HEK293 (cell line): Measurements from ENCODE around the gene SPATS1.

Experiments used
- CTCF ChIA-PET: fragments of 350-600 bp; formaldehyde crosslinking; extraction: SDS; loops from one replicate; lab custom pipeline; 2021; ENCODE audit warnings: antibody characterized with exemption; lab: Yijun Ruan, JAX
- POLR2A ChIA-PET: fragments of 300-600 bp; formaldehyde crosslinking; extraction: SDS; loops from one replicate; lab custom pipeline; 2020; ENCODE audit warnings: antibody characterized with exemption, inconsistent platforms; lab: Yijun Ruan, JAX
- H3K27ac ChIP-seq: fragments of 200-500 bp; sonication (Bioruptor generic); 2 replicates; pipeline ENCODE4 v1.5.1; 2014; ENCODE audit warnings: low read depth, low read length, control low read depth, inconsistent platforms; ENCODE audit errors: extremely low read depth
- H3K36me3 ChIP-seq, 2 experiments: fragments of 200-500 bp in 1 of 2; sonication (Bioruptor generic) in 1 of 2; 1 replicate in 1 of 2; 2 replicates in 1 of 2; pipeline ENCODE4 v1.5.1; 2014 to 2017; ENCODE audit warnings: inconsistent platforms in 2 of 2, low read length in 2 of 2; ENCODE audit not compliant: control insufficient read depth in 2 of 2, insufficient read depth in 1 of 2
- H3K4me1 ChIP-seq: fragments of 200-500 bp; sonication (Bioruptor generic); 2 replicates; pipeline ENCODE4 v1.5.1; 2014; ENCODE audit warnings: mild to moderate bottlenecking, low read length, inconsistent platforms; ENCODE audit not compliant: control insufficient read depth, insufficient read depth
- H3K4me3 ChIP-seq: 2 replicates; pipeline ENCODE4 v1.5.1; 2011; ENCODE audit warnings: low read depth, mild to moderate bottlenecking, control low read depth, low read length, moderate library complexity
- H3K9me3 ChIP-seq: fragments of 200-500 bp; sonication (Bioruptor generic); 2 replicates; pipeline ENCODE4 v1.5.1; 2014; ENCODE audit warnings: low read depth, low read length, inconsistent platforms; ENCODE audit not compliant: control insufficient read depth, insufficient read depth
- KLF9 ChIP-seq: fragments of 450-650 bp; formaldehyde crosslinking; IDR thresholded peaks from 2 replicates; pipeline ENCODE4 v1.5.1; 2016; ENCODE audit warnings: missing biosample characterization, missing genetic modification characterization, low read depth
- OSR2 ChIP-seq: fragments of 450-650 bp; formaldehyde crosslinking; IDR thresholded peaks from 2 replicates; pipeline ENCODE4 v1.5.1; 2016; ENCODE audit warnings: missing biosample characterization, missing genetic modification characterization
- RBAK ChIP-seq: fragments of 450-650 bp; formaldehyde crosslinking; IDR thresholded peaks from 2 replicates; pipeline ENCODE4 v1.5.1; 2016; ENCODE audit warnings: missing biosample characterization, missing genetic modification characterization
- SCRT1 ChIP-seq: fragments of 450-650 bp; formaldehyde crosslinking; IDR thresholded peaks from 2 replicates; pipeline ENCODE4 v1.5.1; 2016; ENCODE audit warnings: missing biosample characterization, missing genetic modification characterization, borderline replicate concordance
- ZIC2 ChIP-seq: fragments of 450-650 bp; formaldehyde crosslinking; IDR thresholded peaks from 2 replicates; pipeline ENCODE4 v1.5.1; 2016; ENCODE audit warnings: missing biosample characterization, missing genetic modification characterization
- ZNF248 ChIP-seq: fragments of 450-650 bp; formaldehyde crosslinking; IDR thresholded peaks from 2 replicates; pipeline ENCODE4 v1.5.1; 2017; ENCODE audit warnings: missing biosample characterization, missing genetic modification characterization
- ZNF48 ChIP-seq: fragments of 450-650 bp; formaldehyde crosslinking; IDR thresholded peaks from 2 replicates; pipeline ENCODE4 v1.5.1; 2016; ENCODE audit warnings: missing biosample characterization, missing genetic modification characterization
- ZNF488 ChIP-seq: fragments of 450-650 bp; formaldehyde crosslinking; IDR thresholded peaks from 2 replicates; pipeline ENCODE4 v1.5.1; 2016; ENCODE audit warnings: missing biosample characterization, missing genetic modification characterization
- ZNF558 ChIP-seq: fragments of 450-650 bp; formaldehyde crosslinking; IDR thresholded peaks from 2 replicates; pipeline ENCODE4 v1.5.1; 2016; ENCODE audit warnings: missing biosample characterization, missing genetic modification characterization
- ZNF76 ChIP-seq: fragments of 450-650 bp; formaldehyde crosslinking; IDR thresholded peaks from 2 replicates; pipeline ENCODE4; 2016; ENCODE audit warnings: low read depth, missing biosample characterization, missing genetic modification characterization, borderline replicate concordance
- ZNF776 ChIP-seq: fragments of 450-650 bp; formaldehyde crosslinking; IDR thresholded peaks from 2 replicates; pipeline ENCODE4 v1.5.0; 2017; ENCODE audit warnings: missing biosample characterization, missing genetic modification characterization, borderline replicate concordance
- ZNF785 ChIP-seq: fragments of 450-650 bp; formaldehyde crosslinking; IDR thresholded peaks from 2 replicates; pipeline ENCODE4 v1.5.1; 2016; ENCODE audit warnings: missing biosample characterization, missing genetic modification characterization
- ZNF830 ChIP-seq: fragments of 450-650 bp; IDR thresholded peaks from 2 replicates; pipeline ENCODE4 v1.5.0; 2018; ENCODE audit warnings: missing biosample characterization, missing genetic modification characterization, low read depth, mild to moderate bottlenecking, moderate library complexity
- ZSCAN18 ChIP-seq: fragments of 450-650 bp; formaldehyde crosslinking; IDR thresholded peaks from 2 replicates; pipeline ENCODE4 v1.5.1; 2016; ENCODE audit warnings: missing biosample characterization, missing genetic modification characterization
- ZSCAN23 ChIP-seq: fragments of 450-650 bp; formaldehyde crosslinking; IDR thresholded peaks from 2 replicates; pipeline ENCODE4 v1.5.1; 2016; ENCODE audit warnings: missing biosample characterization, missing genetic modification characterization
- TF ChIP-seq, protein P1 (sequence below): fragments of 450-650 bp; formaldehyde crosslinking; IDR thresholded peaks from 2 replicates; pipeline ENCODE4 v1.5.1; 2016; ENCODE audit warnings: missing biosample characterization, missing genetic modification characterization
- TF ChIP-seq, protein P2 (sequence below): fragments of 450-650 bp; formaldehyde crosslinking; IDR thresholded peaks from 2 replicates; pipeline ENCODE4 v1.5.1; 2017; ENCODE audit warnings: missing biosample characterization, mild to moderate bottlenecking, missing genetic modification characterization, moderate library complexity
- TF ChIP-seq, protein P3 (sequence below): fragments of 450-650 bp; formaldehyde crosslinking; IDR thresholded peaks from 2 replicates; pipeline ENCODE4 v1.5.1; 2016; ENCODE audit warnings: missing biosample characterization, missing genetic modification characterization
- TF ChIP-seq, protein P4 (sequence below): fragments of 450-650 bp; IDR thresholded peaks from 2 replicates; pipeline ENCODE4 v1.5.1; 2018; ENCODE audit warnings: missing biosample characterization, mild to moderate bottlenecking, missing genetic modification characterization
- TF ChIP-seq, protein P5 (sequence below): fragments of 450-650 bp; formaldehyde crosslinking; IDR thresholded peaks from 2 replicates; pipeline ENCODE4 v1.5.1; 2017; ENCODE audit warnings: missing biosample characterization, missing genetic modification characterization

The SPATS1 gene

GRCh38 chr6:44339763-44340625, 2.5 kb upstream of the SPATS1 start (continued):
- TF ChIP-seq, protein P1, sequence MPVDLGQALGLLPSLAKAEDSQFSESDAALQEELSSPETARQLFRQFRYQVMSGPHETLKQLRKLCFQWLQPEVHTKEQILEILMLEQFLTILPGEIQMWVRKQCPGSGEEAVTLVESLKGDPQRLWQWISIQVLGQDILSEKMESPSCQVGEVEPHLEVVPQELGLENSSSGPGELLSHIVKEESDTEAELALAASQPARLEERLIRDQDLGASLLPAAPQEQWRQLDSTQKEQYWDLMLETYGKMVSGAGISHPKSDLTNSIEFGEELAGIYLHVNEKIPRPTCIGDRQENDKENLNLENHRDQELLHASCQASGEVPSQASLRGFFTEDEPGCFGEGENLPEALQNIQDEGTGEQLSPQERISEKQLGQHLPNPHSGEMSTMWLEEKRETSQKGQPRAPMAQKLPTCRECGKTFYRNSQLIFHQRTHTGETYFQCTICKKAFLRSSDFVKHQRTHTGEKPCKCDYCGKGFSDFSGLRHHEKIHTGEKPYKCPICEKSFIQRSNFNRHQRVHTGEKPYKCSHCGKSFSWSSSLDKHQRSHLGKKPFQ (tag by site-specific recombination) = no peak
- TF ChIP-seq, all 188 proteins: peak for 0

- TF ChIP-seq ZNF48 (tag by site-specific recombination) (no peak), ZNF830 (tag by site-specific recombination) (no peak), ZIC2 (tag by site-specific recombination) (no peak), SCRT1 (tag by site-specific recombination) (no peak), ZNF558 (tag by site-specific recombination) (no peak), ZNF248 (tag by site-specific recombination) (no peak), KLF9 (tag by site-specific recombination) (no peak), ZNF776 (tag by site-specific recombination) (no peak), RBAK (tag by site-specific recombination) (no peak), ZNF488 (tag by site-specific recombination) (no peak), ZNF76 (no peak), ZNF785 (tag by site-specific recombination) (no peak), OSR2 (tag by site-specific recombination) (no peak), ZSCAN23 (tag by site-specific recombination) (no peak), ZSCAN18 (tag by site-specific recombination) (no peak)
- TF ChIP-seq, protein P2, sequence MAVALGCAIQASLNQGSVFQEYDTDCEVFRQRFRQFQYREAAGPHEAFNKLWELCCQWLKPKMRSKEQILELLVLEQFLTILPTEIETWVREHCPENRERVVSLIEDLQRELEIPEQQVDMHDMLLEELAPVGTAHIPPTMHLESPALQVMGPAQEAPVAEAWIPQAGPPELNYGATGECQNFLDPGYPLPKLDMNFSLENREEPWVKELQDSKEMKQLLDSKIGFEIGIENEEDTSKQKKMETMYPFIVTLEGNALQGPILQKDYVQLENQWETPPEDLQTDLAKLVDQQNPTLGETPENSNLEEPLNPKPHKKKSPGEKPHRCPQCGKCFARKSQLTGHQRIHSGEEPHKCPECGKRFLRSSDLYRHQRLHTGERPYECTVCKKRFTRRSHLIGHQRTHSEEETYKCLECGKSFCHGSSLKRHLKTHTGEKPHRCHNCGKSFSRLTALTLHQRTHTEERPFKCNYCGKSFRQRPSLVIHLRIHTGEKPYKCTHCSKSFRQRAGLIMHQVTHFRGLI = no peak
- TF ChIP-seq, protein P3, sequence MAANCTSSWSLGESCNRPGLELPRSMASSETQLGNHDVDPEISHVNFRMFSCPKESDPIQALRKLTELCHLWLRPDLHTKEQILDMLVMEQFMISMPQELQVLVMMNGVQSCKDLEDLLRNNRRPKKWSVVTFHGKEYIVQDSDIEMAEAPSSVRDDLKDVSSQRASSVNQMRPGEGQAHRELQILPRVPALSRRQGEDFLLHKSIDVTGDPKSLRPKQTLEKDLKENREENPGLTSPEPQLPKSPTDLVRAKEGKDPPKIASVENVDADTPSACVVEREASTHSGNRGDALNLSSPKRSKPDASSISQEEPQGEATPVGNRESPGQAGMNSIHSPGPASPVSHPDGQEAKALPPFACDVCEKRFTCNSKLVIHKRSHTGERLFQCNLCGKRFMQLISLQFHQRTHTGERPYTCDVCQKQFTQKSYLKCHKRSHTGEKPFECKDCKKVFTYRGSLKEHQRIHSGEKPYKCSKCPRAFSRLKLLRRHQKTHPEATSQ (tag by site-specific recombination) = no peak
- TF ChIP-seq, protein P4, sequence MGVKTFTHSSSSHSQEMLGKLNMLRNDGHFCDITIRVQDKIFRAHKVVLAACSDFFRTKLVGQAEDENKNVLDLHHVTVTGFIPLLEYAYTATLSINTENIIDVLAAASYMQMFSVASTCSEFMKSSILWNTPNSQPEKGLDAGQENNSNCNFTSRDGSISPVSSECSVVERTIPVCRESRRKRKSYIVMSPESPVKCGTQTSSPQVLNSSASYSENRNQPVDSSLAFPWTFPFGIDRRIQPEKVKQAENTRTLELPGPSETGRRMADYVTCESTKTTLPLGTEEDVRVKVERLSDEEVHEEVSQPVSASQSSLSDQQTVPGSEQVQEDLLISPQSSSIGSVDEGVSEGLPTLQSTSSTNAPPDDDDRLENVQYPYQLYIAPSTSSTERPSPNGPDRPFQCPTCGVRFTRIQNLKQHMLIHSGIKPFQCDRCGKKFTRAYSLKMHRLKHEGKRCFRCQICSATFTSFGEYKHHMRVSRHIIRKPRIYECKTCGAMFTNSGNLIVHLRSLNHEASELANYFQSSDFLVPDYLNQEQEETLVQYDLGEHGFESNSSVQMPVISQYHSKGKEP (tag by site-specific recombination) = no peak
- TF ChIP-seq, protein P5, sequence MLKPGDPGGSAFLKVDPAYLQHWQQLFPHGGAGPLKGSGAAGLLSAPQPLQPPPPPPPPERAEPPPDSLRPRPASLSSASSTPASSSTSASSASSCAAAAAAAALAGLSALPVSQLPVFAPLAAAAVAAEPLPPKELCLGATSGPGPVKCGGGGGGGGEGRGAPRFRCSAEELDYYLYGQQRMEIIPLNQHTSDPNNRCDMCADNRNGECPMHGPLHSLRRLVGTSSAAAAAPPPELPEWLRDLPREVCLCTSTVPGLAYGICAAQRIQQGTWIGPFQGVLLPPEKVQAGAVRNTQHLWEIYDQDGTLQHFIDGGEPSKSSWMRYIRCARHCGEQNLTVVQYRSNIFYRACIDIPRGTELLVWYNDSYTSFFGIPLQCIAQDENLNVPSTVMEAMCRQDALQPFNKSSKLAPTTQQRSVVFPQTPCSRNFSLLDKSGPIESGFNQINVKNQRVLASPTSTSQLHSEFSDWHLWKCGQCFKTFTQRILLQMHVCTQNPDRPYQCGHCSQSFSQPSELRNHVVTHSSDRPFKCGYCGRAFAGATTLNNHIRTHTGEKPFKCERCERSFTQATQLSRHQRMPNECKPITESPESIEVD (tag by site-specific recombination) = no peak
- H3K4me3 ChIP-seq = no peak overlapping the region
- ChIA-PET CTCF (interaction anchor here (0.8 to 5.3 kb wide), 3 partner anchors 10 to 84 kb away, joined by 3 to 56 read pairs (median 3); partner anchors contain the start of gene NFKBIE), POLR2A (no interaction called here)
- H3K27ac ChIP-seq = no peak overlapping the region
- H3K4me1 ChIP-seq = no peaks in the 10 kb centered on the region; the same call in 1 of the 2 replicates
- no peaks in the 10 kb centered on the region for H3K36me3 ChIP-seq
- no peaks in the 10 kb centered on the region for H3K9me3 ChIP-seq
Observed at GRCh38 chr6:44341095-44341890, 1.2 kb upstream of the SPATS1 start.
